Small intestine (tissue), 7 donors: ENCODE data around the gene ITLN1. TPM values are rescaled to one million over a fixed set of nuclear protein-coding genes. Genes with fewer than 3 reads are reported as not detected.
"Not testable (repeated sequence)": the region's sequence is repeated elsewhere in the genome, so short reads cannot be mapped to it uniquely, and the experiment has no call there.

Experiments used
- DNase-seq, 2 donors: peaks; one replicate each; pipeline versions ENCODE4 v3.0.0 to v3.0.0-alpha.2; 2013
- FAIRE-seq: peaks from 2 replicates; lab custom pipeline; 2012; peaks lifted over from hg19 to GRCh38; lab: Jason Lieb, UNC
- H3K27ac ChIP-seq, 3 donors: one replicate each; pipeline ENCODE4 v1.5.1; 2013; ENCODE audit warnings: low read length in 2 of 3, mild to moderate bottlenecking in 2 of 3, control low read depth in 1 of 3, inconsistent platforms in 1 of 3, low read depth in 1 of 3, moderate library complexity in 1 of 3
- H3K27me3 ChIP-seq, 3 donors: one replicate each; pipeline ENCODE4 v1.6.1; 2013; ENCODE audit warnings: low read length in 3 of 3, inconsistent platforms in 1 of 3; ENCODE audit not compliant: control insufficient read depth in 3 of 3, insufficient read depth in 3 of 3
- H3K36me3 ChIP-seq, 3 donors: one replicate each; pipeline ENCODE4 v1.6.1; 2013; ENCODE audit warnings: low read length in 3 of 3, inconsistent platforms in 1 of 3, low read depth in 1 of 3, mild to moderate bottlenecking in 1 of 3, moderate library complexity in 1 of 3; ENCODE audit not compliant: control insufficient read depth in 3 of 3, insufficient read depth in 2 of 3
- H3K4me1 ChIP-seq, 3 donors: one replicate each; pipeline ENCODE4 v1.6.1; 2013; ENCODE audit warnings: low read length in 2 of 3, inconsistent platforms in 1 of 3, low read depth in 1 of 3, mild to moderate bottlenecking in 1 of 3, moderate library complexity in 1 of 3; ENCODE audit not compliant: control insufficient read depth in 3 of 3, insufficient read depth in 2 of 3
- H3K4me3 ChIP-seq, 3 donors: one replicate each; pipeline ENCODE4 v1.5.1; 2013; ENCODE audit warnings: low read length in 3 of 3, control low read depth in 1 of 3, inconsistent platforms in 1 of 3, low read depth in 1 of 3, mild to moderate bottlenecking in 1 of 3, moderate library complexity in 1 of 3
- H3K9me3 ChIP-seq, 2 donors: one replicate each; pipeline ENCODE4 v1.6.1; 2013; ENCODE audit warnings: low read depth in 1 of 2, low read length in 1 of 2; ENCODE audit not compliant: control insufficient read depth in 2 of 2, insufficient read depth in 1 of 2
- WGBS, 3 donors: extraction: QIAGEN DNeasy Blood & Tissue Kit; methylation state at CpG; one replicate each; pipeline ENCODE4 v1.1.7; 2013; 5-methylcytosine and 5-hydroxymethylcytosine counted together
- polyA plus RNA-seq, 4 donors: library from polyadenylated mRNA; stranded (reverse) in 3 of 4; unstranded in 1 of 4; fragments of 200-250 nt in 3 of 4; fragments of 120-200 nt in 1 of 4; gene quantifications; one replicate each; pipeline versions ENCODE4 v1.2.1 to v1.2.3, GENCODE V29; 2013
- donor health status: healthy with polysubstance abuse.
- donor health status: control.
- donor health status: control.
- donor health status: Bipolar disorder and iron deficiency.
- donor health status: healthy.

Gene ITLN1
- polyA plus RNA-seq, 4 donors = 21.6 to 230 (median 95.8) TPM

DNA sequence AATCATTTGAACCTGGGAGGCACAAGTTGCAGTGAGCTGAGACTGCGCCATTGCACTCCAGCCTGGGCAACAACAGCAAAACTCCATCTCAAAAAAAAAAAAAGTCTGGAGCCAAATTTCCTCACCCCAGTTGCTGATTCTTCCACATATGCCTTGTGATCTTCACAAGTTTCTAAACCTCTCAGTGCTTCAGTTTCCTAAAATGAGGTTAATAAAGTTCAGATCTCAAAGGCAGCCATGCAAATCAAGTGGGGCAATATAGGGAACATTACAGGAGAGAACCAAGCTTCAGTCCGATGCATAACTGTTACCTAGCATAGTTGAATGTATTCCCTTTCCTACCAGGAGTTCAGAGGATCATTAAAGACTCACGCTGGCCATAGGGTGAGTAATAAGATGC, 4.8 kb downstream of the ITLN1 start:
- no peak for DNase-seq
- Histone ChIP-seq H3K27me3 (peaks cover 0 to 3% (median 0%) of the 10 kb centered on the region in 3 donors), H3K4me3 (no peak overlapping the region), H3K4me1 (peaks cover 0 to 7% (median 0%) of the 10 kb centered on the region in 3 donors), H3K27ac (no peak overlapping the region), H3K36me3 (no peaks in the 10 kb centered on the region), H3K9me3 (no peaks in the 10 kb centered on the region)
- WGBS, 3 donors = 89 to 90% (median 89%) methylated on average over 3 of the region's 3 CpGs
- no peak for FAIRE-seq

DNA sequence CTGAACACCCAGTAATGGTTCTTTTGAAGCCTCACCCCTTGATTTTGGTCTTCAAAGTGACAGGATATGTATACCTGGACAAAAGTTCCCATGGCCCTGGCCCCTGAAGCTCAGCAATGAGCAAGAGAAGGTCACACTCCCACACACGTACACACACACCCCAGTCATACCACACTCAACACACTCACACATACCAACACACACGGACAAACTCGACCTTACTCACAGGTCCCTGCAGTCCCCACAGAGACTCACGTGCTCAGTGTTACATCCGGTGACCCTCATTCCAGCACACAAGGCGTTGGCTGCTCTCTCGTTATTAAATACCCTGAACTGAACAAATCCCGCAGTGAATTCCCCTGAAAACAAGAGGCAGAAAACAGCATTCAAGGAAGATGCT, 5.9 kb downstream of the ITLN1 start:
- no peaks in the 10 kb centered on the region for H3K9me3 ChIP-seq
- no peak for DNase-seq
- H3K36me3 ChIP-seq = no peaks in the 10 kb centered on the region
- peaks cover 0 to 3% (median 0%) of the 10 kb centered on the region in 3 donors for H3K27me3 ChIP-seq
- 57 to 70% (median 60%) methylated on average over 8 of the region's 8 CpGs for WGBS, 3 donors
- FAIRE-seq = no peak
- H3K4me3 ChIP-seq = no peak overlapping the region
- H3K4me1 ChIP-seq = peaks cover 0 to 17% (median 0%) of the 10 kb centered on the region in 3 donors
- no peak overlapping the region for H3K27ac ChIP-seq

DNA sequence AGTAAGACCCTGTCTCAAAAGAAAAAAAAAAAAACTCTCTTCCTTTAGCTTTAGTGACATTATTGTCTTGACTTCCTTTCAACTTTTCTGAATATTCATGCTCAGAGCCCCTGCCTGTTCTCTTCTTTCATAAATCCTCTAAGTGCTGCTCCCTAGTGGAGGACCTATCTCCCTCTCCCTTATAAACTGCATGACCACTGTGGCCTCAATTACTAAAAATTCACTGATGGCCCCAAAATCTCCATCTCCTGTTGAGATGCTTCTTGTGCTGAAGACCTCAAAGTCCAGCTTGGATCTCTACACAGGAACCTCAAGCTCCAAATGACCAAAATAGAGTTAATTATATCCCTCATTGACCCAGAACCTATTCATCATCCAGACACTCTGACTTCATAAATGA, 7.8 kb downstream of the ITLN1 start:
- H3K27me3 ChIP-seq = no peaks in the 10 kb centered on the region
- no peaks in the 10 kb centered on the region for H3K36me3 ChIP-seq
- H3K4me3 ChIP-seq = no peak overlapping the region
- H3K9me3 ChIP-seq = no peaks in the 10 kb centered on the region
- peaks cover 0 to 17% (median 0%) of the 10 kb centered on the region in 3 donors for H3K4me1 ChIP-seq
- H3K27ac ChIP-seq = no peak overlapping the region
- DNase-seq = peak in 1 of 2 donors; percentile 32
- no peak for FAIRE-seq

DNA sequence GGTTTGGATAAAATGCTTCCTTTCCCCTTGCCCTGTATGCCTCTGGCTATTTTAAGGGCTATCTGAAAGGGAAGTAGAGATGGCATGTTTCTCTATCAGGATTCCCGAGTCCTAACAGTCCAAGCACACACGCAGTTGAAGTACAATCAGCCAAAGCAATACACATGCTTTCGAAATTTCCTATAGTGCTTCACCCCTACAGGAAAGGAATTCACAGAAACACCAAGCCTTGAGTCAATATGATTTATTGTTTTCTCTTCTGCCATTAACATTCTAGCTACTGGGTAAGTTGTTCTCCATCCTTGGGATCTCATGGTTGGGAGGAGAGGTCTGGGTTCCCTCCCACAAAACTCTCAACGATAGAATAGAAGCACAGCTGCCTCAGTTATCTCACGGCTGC, 8.7 kb downstream of the ITLN1 start:
- Histone ChIP-seq H3K9me3 (no peaks in the 10 kb centered on the region), H3K27ac (no peak overlapping the region), H3K4me3 (no peak overlapping the region), H3K4me1 (peaks cover 0 to 17% (median 0%) of the 10 kb centered on the region in 3 donors), H3K27me3 (no peaks in the 10 kb centered on the region), H3K36me3 (no peaks in the 10 kb centered on the region)
- FAIRE-seq = no peak
- no peak for DNase-seq
- 80% methylated on average over 5 of the region's 5 CpGs for WGBS, 3 donors

GRCh38 chr1:160875591-160875990, 9.4 kb downstream of the ITLN1 start:
- not testable (repeated sequence) for H3K27ac ChIP-seq, DNase-seq, FAIRE-seq, H3K9me3 ChIP-seq, H3K36me3 ChIP-seq, H3K27me3 ChIP-seq, H3K4me3 ChIP-seq
- H3K4me1 ChIP-seq = peaks cover 0 to 17% (median 0%) of the 10 kb centered on the region in 3 donors
- 68 to 76% (median 71%) methylated on average over 4 of the region's 4 CpGs for WGBS, 3 donors

DNA sequence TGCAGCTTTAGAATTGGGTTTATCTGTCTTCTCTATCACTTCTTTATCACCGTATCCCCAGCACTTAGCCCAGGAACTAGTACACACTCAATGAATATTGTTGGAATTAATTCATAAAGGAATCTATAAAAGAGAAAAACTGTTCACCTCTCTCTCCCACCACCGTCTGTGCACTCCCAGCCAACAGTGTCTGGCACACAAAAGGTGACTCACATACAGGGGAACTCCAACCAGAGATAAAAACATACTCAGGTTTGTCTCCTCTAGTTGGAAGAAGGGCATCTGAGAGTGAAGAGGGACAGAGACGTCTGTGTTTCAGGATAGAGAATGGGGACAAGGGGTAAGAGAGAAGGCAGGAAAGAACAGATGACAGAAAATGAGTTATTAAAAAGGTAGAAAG, 10.0 kb downstream of the ITLN1 start:
- H3K27me3 ChIP-seq = no peaks in the 10 kb centered on the region
- FAIRE-seq = no peak
- peaks cover 0 to 17% (median 0%) of the 10 kb centered on the region in 3 donors for H3K4me1 ChIP-seq
- WGBS, 3 donors = 20 to 51% (median 34%) methylated on average over 3 of the region's 3 CpGs
- no peaks in the 10 kb centered on the region for H3K9me3 ChIP-seq
- H3K4me3 ChIP-seq = no peak overlapping the region
- no peaks in the 10 kb centered on the region for H3K36me3 ChIP-seq
- no peak overlapping the region for H3K27ac ChIP-seq
- no peak for DNase-seq

DNA sequence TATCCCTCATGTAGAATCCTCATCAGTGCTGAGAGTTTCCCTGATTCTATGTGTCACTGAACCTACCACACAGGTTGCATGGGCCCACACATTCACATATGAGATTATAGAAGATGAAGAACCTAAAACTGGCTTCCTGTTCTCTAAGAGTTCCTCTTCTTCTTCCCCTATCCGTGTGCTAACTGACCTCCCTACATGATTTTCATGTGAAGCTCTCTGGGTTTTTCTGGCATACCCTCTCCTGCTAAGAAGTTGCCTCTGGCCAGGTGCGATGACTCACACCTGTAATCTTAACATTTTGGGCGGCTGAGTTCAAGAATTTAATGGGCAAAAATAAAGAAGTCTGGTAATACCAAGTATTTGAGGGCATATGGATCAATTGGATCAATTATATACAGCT, 16.8 kb downstream of the ITLN1 start:
- 69 to 79% (median 78%) methylated on average over 3 of the region's 3 CpGs for WGBS, 3 donors

GRCh38 chr1:160867651-160868050, 17.3 kb downstream of the ITLN1 start:
- H3K36me3 ChIP-seq, H3K4me3 ChIP-seq, H3K27me3 ChIP-seq, FAIRE-seq, DNase-seq, H3K9me3 ChIP-seq: not testable (repeated sequence)
- WGBS, 3 donors = 56 to 65% (median 60%) methylated on average over 4 of the region's 4 CpGs
- peak overlapping the region in 1 of 3 donors; percentile 8 for H3K27ac ChIP-seq
- H3K4me1 ChIP-seq = peaks cover 4 to 19% (median 4%) of the 10 kb centered on the region in 3 donors

More for the DNA sequence above, 16.8 kb downstream of the ITLN1 start:
- Histone ChIP-seq H3K27me3 (no peaks in the 10 kb centered on the region), H3K27ac (peak overlapping the region in 1 of 3 donors; percentile 8), H3K36me3 (no peaks in the 10 kb centered on the region), H3K4me1 (peaks cover 4 to 19% (median 4%) of the 10 kb centered on the region in 3 donors), H3K4me3 (no peak overlapping the region), H3K9me3 (no peaks in the 10 kb centered on the region)
- FAIRE-seq (no peak), DNase-seq (no peak)

GRCh38 chr1:160866695-160867260, 18.2 kb downstream of the ITLN1 start:
- DNase-seq (peak in 1 of 2 donors; percentile 52), FAIRE-seq (no peak)
- no peaks in the 10 kb centered on the region for H3K9me3 ChIP-seq
- no peak overlapping the region for H3K4me3 ChIP-seq
- H3K4me1 ChIP-seq = peaks cover 4 to 22% (median 4%) of the 10 kb centered on the region in 3 donors
- H3K27ac ChIP-seq = peak overlapping the region in 1 of 3 donors; percentile 32
- H3K36me3 ChIP-seq = no peaks in the 10 kb centered on the region
- WGBS, 3 donors = 58 to 74% (median 70%) methylated on average over 6 of the region's 6 CpGs
- H3K27me3 ChIP-seq = no peaks in the 10 kb centered on the region
